ENCODE results near the gene BMP6.

The BMP6 gene

DNA sequence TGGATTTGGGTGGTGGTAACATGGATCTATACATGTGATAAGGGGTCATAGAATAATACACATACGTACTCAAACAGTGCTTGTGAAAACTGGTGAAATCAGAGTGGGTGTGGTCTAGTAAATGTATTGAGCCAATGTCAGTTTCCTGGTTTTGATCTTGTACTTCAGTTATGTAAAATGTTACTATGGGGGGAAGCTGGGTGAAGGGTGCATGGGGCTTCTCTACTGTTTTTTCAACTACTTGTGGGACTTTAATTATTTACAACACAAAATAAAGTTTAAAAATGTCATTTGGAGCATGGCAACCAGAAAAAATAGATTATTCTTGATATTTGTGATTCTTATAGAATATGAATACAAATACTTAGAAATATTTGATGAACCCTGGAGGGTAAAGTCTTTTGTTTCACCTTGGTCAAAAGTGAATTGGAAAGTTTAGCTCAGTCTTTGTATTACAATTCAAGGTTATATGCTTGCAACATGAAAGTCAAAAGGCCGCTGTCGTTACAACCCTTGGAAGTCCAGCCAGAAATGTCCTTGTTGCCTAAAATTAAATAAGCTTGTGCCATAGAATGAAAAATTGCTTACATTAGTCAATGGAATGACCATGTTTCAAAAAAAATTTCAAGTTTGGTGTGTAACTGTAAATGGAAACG lies 110.6 kb downstream of the BMP6 start:
- DNase-seq = no peak

DNA sequence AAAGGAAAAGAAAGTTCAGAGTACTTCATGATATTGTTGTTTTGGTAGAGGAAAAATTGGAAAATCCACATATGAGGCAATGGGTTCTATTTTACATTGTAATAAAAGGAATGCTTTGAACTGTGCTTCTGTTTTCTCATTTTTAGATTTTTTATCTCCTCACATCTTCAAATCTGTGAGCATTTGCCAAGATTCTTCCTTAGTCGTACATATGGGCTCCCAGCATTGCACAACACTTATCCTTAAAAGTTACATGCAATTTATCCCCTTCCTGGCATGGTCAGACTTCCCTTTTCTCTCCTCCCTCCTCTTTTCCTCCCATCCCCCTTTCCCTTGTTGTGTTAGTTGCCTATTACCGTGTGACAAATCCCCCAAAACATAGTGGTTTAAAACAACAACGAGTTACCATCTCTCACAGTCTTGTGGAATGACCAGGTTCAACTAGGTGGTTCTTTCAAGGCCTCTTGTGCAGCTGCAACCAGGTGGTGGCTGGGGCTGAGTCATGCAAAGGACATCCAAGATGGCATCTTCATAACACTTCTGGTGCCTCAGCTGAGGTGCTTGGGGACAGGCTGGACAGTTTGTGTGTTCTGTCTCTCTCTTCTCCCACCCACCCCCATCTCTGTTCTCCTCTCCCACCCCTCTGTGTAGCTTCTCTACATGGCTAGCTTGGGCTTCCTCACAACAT lies 116.0 kb downstream of the BMP6 start:
- no peak for DNase-seq

- no peak for DNase-seq
Measured at GRCh38 chr6:7846966-7847818, 121.3 kb downstream of the BMP6 start.

DNA sequence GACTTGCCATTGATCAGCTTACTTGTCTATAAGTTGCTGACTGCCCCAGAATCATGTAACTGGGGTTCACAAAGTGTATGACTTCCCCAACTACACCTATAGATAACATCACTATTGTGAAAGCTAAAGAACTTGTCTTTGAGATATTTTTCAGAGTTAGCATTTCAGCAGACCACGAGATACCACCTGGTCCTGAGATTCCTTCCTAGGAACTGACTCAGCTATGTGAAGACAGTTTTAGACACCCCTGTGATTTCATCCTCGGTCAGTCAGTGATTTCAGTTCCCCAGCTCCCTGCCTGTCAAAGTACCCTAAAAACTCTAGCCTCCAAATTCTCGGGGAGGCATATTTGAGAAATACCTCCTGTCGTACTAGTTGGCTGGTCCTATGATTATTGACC lies 122.3 kb downstream of the BMP6 start:
- DNase-seq = no peak

- DNase-seq = no peak
Measured at GRCh38 chr6:7851780-7852179, 125.9 kb downstream of the BMP6 start.

DNA sequence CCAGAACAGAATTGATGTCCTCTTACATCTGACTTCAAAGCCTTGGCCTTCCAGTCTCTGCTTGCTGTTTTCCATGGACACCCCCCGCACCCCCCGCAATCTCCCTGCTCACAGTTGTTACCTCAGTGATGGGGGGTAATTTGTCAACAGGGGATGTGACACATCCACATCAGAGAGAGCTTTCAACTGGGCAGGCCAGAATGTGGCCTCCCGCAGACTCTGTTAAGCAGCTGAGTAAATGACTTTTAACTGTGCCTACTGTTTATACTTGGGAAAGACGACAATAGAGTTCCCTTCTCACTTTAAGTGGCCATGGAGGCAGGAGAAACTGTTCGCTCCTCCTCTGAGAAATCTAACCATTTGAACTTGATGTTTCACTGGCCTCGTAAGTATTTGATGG lies 133.7 kb downstream of the BMP6 start:
- DNase-seq = no peak

DNA sequence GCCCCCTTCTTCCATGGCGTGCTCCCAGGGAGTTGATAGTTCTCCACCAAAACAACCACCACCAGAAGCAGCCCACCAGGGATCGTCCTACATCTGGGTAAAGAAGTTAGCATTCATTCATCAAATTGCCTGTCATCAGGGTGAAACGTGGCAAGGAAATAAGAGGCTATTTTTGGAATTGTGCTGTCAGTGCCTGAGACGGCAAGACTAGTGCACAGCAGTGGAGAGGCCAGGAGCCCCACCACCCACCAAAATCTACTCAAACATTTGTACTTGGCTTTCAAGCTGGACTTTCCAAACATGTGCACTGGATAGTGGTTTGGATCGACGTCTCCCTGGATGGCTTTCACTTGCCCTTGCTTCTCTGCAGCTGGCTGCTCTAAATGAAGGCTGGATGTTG lies 139.9 kb downstream of the BMP6 start:
- DNase-seq = no peak

GRCh38 chr6:7866526-7866925 lies 140.6 kb downstream of the BMP6 start:
- DNase-seq = no peak

DNA sequence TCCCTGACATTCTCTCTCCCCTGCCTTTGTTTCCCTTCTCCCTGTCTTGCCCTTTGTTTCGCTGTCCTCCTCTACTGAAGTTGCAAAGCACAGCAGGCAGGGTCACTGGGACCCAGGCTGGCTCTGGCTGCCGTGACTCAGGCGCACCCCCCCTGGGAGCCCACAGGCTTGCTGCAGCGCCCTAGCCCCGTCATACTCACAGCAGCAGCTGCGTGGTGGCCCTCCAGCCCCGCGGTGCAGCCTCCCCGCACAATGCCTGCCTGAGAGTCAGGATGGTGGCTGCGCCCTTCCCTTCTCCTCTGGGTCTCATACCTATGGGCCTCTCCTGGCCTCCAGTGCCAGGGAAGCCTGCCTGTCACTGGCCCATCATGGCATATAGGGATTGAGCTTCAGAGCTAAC lies 143.0 kb downstream of the BMP6 start:
- DNase-seq = no peak

DNA sequence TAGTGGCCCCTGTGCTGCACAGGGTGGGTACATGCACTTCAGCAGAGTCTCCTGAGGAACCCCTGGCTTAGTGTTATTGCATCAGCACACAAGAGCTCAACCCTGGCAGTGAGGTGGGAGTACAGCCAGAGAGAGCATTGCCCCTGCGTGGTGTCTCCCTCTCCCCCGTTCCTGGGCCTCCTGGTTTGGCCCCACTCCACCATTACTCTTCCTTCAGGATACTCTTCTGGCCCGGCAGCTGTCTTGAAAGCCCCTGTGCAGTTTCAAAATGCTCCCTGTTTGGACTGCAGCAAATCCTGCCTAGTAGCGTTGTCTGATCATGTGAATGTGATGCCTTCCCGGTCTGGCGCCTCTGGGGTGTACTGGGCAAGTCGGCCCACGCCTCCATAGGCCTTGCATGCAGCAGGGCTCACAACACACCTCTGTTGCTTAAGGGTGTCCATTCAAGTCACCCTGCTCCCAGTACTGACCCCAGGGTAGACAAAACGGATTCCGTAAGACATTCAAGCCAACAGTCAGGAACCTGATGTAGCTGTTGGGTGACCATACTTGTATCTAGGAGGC lies 152.6 kb downstream of the BMP6 start:
- DNase-seq = no peak

DNA sequence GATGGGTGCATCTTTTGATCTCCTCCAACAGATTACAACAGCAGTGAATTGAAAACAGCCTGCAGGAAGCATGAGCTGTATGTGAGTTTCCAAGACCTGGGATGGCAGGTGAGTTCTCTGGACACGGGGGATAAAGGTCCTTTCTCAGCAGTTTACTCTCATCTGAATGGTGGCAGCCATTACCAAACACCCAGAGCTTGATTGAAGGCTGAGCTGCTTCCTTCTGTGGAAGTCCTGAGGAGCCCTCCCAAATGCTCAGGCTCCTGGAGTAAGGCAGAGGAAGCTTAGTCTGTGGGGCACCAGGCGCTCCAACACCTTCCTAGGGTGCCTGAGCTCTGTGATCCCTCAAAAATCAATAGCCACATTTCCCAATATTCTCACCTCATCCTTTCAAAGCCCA lies 153.1 kb downstream of the BMP6 start:
- no peak for DNase-seq

DNA sequence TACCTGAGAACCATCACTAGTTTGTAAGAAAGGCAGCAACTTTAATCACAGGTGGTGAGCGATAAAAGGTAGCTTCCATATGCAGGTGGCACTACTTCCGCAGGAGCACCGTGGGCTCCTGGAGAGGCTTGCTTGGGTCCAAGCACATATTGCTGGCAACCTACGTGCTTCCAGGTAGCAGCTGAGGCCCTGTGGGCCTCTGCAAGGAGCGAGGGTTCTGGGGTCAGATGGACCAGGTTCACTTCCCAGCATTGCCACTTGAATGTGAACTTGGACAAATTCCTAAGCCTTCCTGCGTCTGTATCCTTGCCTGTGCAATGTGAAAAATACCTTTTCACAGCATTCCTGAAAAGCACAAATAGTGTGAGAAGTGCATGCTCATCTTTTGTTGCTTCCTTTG lies 153.7 kb downstream of the BMP6 start:
- no peak for DNase-seq

DNA sequence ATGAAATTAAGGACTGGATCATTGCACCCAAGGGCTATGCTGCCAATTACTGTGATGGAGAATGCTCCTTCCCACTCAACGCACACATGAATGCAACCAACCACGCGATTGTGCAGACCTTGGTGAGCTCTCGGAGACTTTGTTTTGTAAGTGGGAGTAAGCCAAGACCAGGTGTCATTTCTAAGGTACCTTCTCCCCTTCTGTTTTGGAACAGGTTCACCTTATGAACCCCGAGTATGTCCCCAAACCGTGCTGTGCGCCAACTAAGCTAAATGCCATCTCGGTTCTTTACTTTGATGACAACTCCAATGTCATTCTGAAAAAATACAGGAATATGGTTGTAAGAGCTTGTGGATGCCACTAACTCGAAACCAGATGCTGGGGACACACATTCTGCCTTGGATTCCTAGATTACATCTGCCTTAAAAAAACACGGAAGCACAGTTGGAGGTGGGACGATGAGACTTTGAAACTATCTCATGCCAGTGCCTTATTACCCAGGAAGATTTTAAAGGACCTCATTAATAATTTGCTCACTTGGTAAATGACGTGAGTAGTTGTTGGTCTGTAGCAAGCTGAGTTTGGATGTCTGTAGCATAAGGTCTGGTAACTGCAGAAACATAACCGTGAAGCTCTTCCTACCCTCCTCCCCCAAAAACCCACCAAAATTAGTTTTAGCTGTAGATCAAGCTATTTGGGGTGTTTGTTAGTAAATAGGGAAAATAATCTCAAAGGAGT lies 154.2 kb downstream of the BMP6 start:
- no peak for DNase-seq

- DNase-seq = no peak
Measured at GRCh38 chr6:7880718-7881107, 154.8 kb downstream of the BMP6 start.

- DNase-seq = no peak
Measured at GRCh38 chr6:7881765-7882500, 156.0 kb downstream of the BMP6 start.

GRCh38 chr6:7882505-7883257 lies 156.8 kb downstream of the BMP6 start:
- DNase-seq = no peak

GRCh38 chr6:7883381-7883780 lies 157.5 kb downstream of the BMP6 start:
- DNase-seq = no peak

DNA sequence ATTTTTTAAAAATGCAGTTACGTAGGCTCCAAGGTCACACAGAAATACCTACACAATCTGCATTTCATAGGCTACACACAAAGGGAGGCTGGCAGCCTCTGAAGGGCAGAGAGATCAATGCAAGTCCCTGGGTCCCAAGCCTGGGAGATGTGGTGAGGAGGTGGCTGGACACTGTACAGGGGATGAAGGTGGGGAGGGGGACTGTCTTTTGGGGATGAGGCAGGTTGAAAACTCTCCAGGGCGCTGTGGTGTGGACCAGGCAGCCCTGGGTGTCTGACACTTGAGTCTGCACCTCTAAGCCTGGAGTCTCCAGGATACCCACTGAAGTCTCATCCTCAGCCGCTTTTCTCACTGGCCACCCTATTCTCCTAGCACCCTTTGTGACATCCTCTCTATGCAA lies 160.2 kb downstream of the BMP6 start:
- DNase-seq = no peak

- DNase-seq = no peak
Measured at GRCh38 chr6:7887278-7887991, 161.5 kb downstream of the BMP6 start.

GRCh38 chr6:7888587-7889357 lies 162.9 kb downstream of the BMP6 start:
- no peak for DNase-seq
